Neural progenitor cell (in vitro differentiated cells): ENCODE results near the gene GPR137B. TPM values are rescaled to one million over a fixed set of nuclear protein-coding genes. Genes with fewer than 3 reads are reported as not detected.
A peak's percentile ranks its signal among the peaks of the same experiment; 100 is the strongest.

Source experiments
- DNase-seq: peaks from one replicate; pipeline ENCODE4 v3.0.0-alpha.2; 2016; ENCODE audit warnings: low spot score
- H2AFZ ChIP-seq: fragments of 200-600 bp; sonication (generic); replicated peaks from 2 replicates; pipeline ENCODE4 v1.6.1; 2016; ENCODE audit warnings: antibody characterized with exemption
- H3F3A ChIP-seq: fragments of 200-600 bp; sonication (generic); 2 replicates; pipeline ENCODE4 v1.6.1; 2016; ENCODE audit warnings: antibody characterized with exemption, low read depth
- H3K27ac ChIP-seq: fragments of 200-600 bp; sonication (generic); 2 replicates; pipeline ENCODE4 v1.5.1; 2016; ENCODE audit warnings: mild to moderate bottlenecking
- H3K27me3 ChIP-seq: fragments of 200-600 bp; sonication (generic); 2 replicates; pipeline ENCODE4 v1.6.1; 2016; ENCODE audit warnings: mild to moderate bottlenecking, moderate library complexity
- H3K36me3 ChIP-seq: fragments of 200-600 bp; sonication (generic); 2 replicates; pipeline ENCODE4 v1.5.1; 2016
- H3K4me1 ChIP-seq: fragments of 200-600 bp; sonication (generic); 2 replicates; pipeline ENCODE4 v1.6.1; 2016; ENCODE audit warnings: mixed run types
- H3K4me2 ChIP-seq: fragments of 200-600 bp; sonication (generic); 2 replicates; pipeline ENCODE4 v1.6.1; 2016
- H3K4me3 ChIP-seq: fragments of 200-600 bp; sonication (generic); 2 replicates; pipeline ENCODE4 v1.5.1; 2016
- H3K79me2 ChIP-seq: fragments of 200-600 bp; sonication (generic); 2 replicates; pipeline ENCODE4 v1.6.1; 2016; ENCODE audit warnings: low read depth
- H3K9ac ChIP-seq: fragments of 200-600 bp; sonication (generic); 2 replicates; pipeline ENCODE4 v1.6.1; 2016
- H3K9me3 ChIP-seq: fragments of 200-600 bp; sonication (generic); 2 replicates; pipeline ENCODE4 v1.5.1; 2016; ENCODE audit warnings: low read depth
- H4K20me1 ChIP-seq: fragments of 200-600 bp; sonication (generic); 2 replicates; pipeline ENCODE4 v1.6.1; 2016; ENCODE audit warnings: low read depth
- H3K27ac Mint-ChIP-seq: 3 replicates; pipeline ENCODE4 v1.8.0; 2021; ENCODE audit warnings: mixed read lengths
- H3K27me3 Mint-ChIP-seq: 2 replicates; pipeline ENCODE4 v1.8.0; 2022; ENCODE audit warnings: low read depth, mild to moderate bottlenecking, inconsistent platforms, moderate library complexity, mixed read lengths; ENCODE audit not compliant: insufficient read depth
- H3K36me3 Mint-ChIP-seq: 3 replicates; pipeline ENCODE4 v1.8.0; 2021; ENCODE audit warnings: mixed read lengths
- H3K4me1 Mint-ChIP-seq: 3 replicates; pipeline ENCODE4 v1.8.0; 2021; ENCODE audit warnings: mixed read lengths
- H3K4me3 Mint-ChIP-seq: 3 replicates; pipeline ENCODE4 v1.8.0; 2021; ENCODE audit warnings: mild to moderate bottlenecking, moderate library complexity, mixed read lengths
- H3K9me3 Mint-ChIP-seq: 3 replicates; pipeline ENCODE4 v1.8.0; 2020; ENCODE audit warnings: mixed read lengths
- CTCF ChIP-seq: fragments of 200-600 bp; sonication (generic); IDR thresholded peaks from 2 replicates; pipeline ENCODE4 v1.5.1; 2017; ENCODE audit warnings: antibody characterized with exemption, mild to moderate bottlenecking
- EZH2 ChIP-seq: fragments of 200-600 bp; sonication (generic); IDR thresholded peaks from 2 replicates; pipeline ENCODE4 v1.6.1; 2017; ENCODE audit warnings: antibody characterized with exemption, mild to moderate bottlenecking, moderate library complexity
- EZH2phosphoT487 ChIP-seq: fragments of 200-600 bp; sonication (generic); IDR thresholded peaks from 2 replicates; pipeline ENCODE4 v1.6.1; 2017; ENCODE audit warnings: antibody characterized with exemption
- total RNA-seq: library from RNA; depleted of rRNA; stranded (reverse); fragments of >200 nt; gene quantifications from 2 replicates; pipeline ENCODE4 v1.2.3, GENCODE V29; 2015; ENCODE audit warnings: low replicate concordance

GPR137B gene
- total RNA-seq, 1 donor from 2014 or later, result 4.3 TPM

- H3K4me2 ChIP-seq, result peak overlapping the region; percentile 89
- Mint-ChIP-seq H3K4me1 (peaks cover 19% of the 10 kb centered on the region), H3K36me3 (no peaks in the 10 kb centered on the region), H3K9me3 (no peaks in the 10 kb centered on the region), H3K27me3 (peaks cover 36% of the 10 kb centered on the region), H3K27ac (no peak overlapping the region), H3K4me3 (peak overlapping the region; percentile 90)
- no peaks in the 10 kb centered on the region for H3K9me3 ChIP-seq
- peaks cover 20% of the 10 kb centered on the region for H3F3A ChIP-seq
- TF ChIP-seq CTCF, result no peak
- TF ChIP-seq EZH2phosphoT487, result peak; percentile 72
- peaks cover 13% of the 10 kb centered on the region for H4K20me1 ChIP-seq
- H3K27me3 ChIP-seq, result peaks cover 84% of the 10 kb centered on the region
- H3K36me3 ChIP-seq, result no peaks in the 10 kb centered on the region
- H3K79me2 ChIP-seq, result no peaks in the 10 kb centered on the region
- H3K4me1 ChIP-seq, result peaks cover 7% of the 10 kb centered on the region
- peak overlapping the region; percentile 46 for H2AFZ ChIP-seq
- H3K9ac ChIP-seq, result no peak overlapping the region
- no peak for DNase-seq
- H3K27ac ChIP-seq, result no peak overlapping the region
- H3K4me3 ChIP-seq, result peak overlapping the region; percentile 75
Measured at GRCh38 chr1:236140705-236141446, 1.5 kb upstream of the GPR137B start.

GRCh38 chr1:236141447-236142252, 689 bp upstream of the GPR137B start:
- Histone ChIP-seq H3K4me3 (peak overlapping the region; percentile 75), H3K79me2 (no peaks in the 10 kb centered on the region), H3F3A (peaks cover 20% of the 10 kb centered on the region), H2AFZ (peak overlapping the region; percentile 46), H3K4me1 (peaks cover 7% of the 10 kb centered on the region), H3K27ac (no peak overlapping the region), H4K20me1 (peaks cover 13% of the 10 kb centered on the region), H3K4me2 (peak overlapping the region; percentile 89), H3K27me3 (peaks cover 84% of the 10 kb centered on the region), H3K9me3 (no peaks in the 10 kb centered on the region), H3K36me3 (no peaks in the 10 kb centered on the region), H3K9ac (no peak overlapping the region)
- peak overlapping the region; percentile 90 for H3K4me3 Mint-ChIP-seq
- H3K4me1 Mint-ChIP-seq, result peaks cover 21% of the 10 kb centered on the region
- peaks cover 40% of the 10 kb centered on the region for H3K27me3 Mint-ChIP-seq
- TF ChIP-seq EZH2phosphoT487 (peak; percentile 71), CTCF (no peak), EZH2 (peak; percentile 73)
- H3K27ac Mint-ChIP-seq, result no peak overlapping the region
- H3K9me3 Mint-ChIP-seq, result no peaks in the 10 kb centered on the region
- H3K36me3 Mint-ChIP-seq, result no peaks in the 10 kb centered on the region
- DNase-seq, result peak; percentile 72

- H3K27ac Mint-ChIP-seq, result peak overlapping the region; percentile 93
- peaks cover 32% of the 10 kb centered on the region for H3K27me3 Mint-ChIP-seq
- Histone ChIP-seq H3K4me3 (peak overlapping the region; percentile 75), H3K27ac (no peak overlapping the region), H3K36me3 (no peaks in the 10 kb centered on the region), H3K79me2 (no peaks in the 10 kb centered on the region), H3K4me1 (peaks cover 7% of the 10 kb centered on the region), H3K27me3 (peaks cover 71% of the 10 kb centered on the region), H3K9ac (no peak overlapping the region), H4K20me1 (peaks cover 13% of the 10 kb centered on the region), H3F3A (peaks cover 20% of the 10 kb centered on the region), H3K4me2 (peak overlapping the region; percentile 100), H3K9me3 (no peaks in the 10 kb centered on the region), H2AFZ (peak overlapping the region; percentile 96)
- TF ChIP-seq EZH2phosphoT487, result peak; percentile 57
- peak; percentile 87 for TF ChIP-seq EZH2
- TF ChIP-seq CTCF, result no peak
- peaks cover 27% of the 10 kb centered on the region for H3K4me1 Mint-ChIP-seq
- DNase-seq, result peak; percentile 52
- H3K4me3 Mint-ChIP-seq, result peak overlapping the region; percentile 97
- no peaks in the 10 kb centered on the region for H3K9me3 Mint-ChIP-seq
- no peaks in the 10 kb centered on the region for H3K36me3 Mint-ChIP-seq
Measured at GRCh38 chr1:236143104-236143948, 987 bp downstream of the GPR137B start.
